Stimulated activated CD8-positive, alpha-beta memory T cell treated with anti-CD3 and anti-CD28 coated beads, Interleukin-15, amount 100 ng/mL, for 24 hours (primary cell): ENCODE results near the gene ZBTB3.
"Not testable (repeated sequence)": the region's sequence is repeated elsewhere in the genome, so short reads cannot be mapped to it uniquely, and the experiment has no call there.

ENCODE experiments used
- DNase-seq: peaks from one replicate; pipeline ENCODE4 v3.0.0-alpha.2; 2020; ENCODE audit warnings: low read depth

Gene ZBTB3

DNA sequence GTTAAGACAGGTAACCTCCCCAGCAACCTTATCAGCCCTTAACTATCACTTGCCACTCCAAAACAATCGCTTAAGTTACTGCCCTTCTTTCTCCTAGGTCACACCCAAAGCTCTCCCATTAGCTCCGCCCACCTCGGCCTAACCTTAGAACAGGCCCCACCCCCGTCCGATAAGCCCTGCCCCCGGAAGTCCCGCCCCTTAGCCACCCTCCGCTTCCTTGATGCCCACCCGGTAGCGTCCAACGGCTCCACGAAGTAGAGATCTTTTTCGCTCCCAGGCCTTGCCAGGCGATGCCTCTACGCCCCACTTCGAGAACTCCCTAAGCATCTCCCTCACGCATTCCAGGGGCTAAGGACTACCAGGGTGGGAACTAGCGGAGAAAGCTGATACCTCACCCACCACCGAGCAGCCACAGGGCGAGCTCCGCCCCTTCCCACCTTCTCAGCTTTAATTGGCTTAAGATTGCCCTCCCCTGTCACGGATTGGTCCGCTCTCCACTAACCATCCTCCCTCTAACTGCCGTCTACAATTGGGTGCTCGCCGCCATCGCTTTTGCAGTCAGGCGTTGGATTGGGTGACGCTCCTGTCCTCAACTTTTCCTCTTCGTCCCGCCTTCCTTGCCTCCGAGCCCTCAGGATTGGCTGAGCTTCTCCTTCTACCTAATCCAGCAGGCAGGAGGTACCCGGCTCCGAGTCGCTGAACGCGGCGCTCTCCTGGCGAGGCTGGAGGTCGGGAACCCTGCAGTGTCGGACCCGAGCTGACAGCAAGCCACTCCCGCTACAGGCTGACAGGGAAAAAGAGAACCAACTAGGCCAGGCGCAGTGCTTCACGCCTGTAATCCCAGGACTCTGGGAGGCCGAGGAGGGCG, at the start of gene ZBTB3:
TSS of gene ZBTB3 (minus strand) at position 425 of the 868 bp plus-strand sequence. CDS start 496 bp downstream, outside the sequence.
- DNase-seq = peak; percentile 92

- no peak for DNase-seq
Measured at GRCh38 chr11:62801071-62801470, 47.1 kb upstream of the ZBTB3 start.

GRCh38 chr11:62799486-62799885, 45.5 kb upstream of the ZBTB3 start:
- DNase-seq = no peak

DNA sequence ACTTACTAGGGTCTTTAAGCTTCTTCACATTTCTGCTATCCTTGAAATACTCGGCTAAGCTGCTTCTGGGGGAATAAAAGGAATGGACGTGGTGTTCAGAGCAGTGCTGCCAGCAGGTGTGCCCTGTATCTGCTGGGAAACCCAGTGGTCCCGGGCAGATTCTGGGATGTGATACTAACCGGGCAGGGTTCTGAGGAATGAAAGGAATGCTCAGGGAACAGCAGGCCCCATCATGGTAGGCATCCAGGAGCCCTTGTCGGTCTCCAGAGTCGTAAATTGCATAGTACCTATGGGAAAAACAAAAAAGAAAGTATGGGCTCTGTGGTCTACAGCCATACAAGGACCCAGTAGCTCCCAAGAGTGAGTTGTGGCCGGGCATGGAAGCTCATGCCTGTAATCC, 42.3 kb upstream of the ZBTB3 start:
- no peak for DNase-seq

GRCh38 chr11:62794201-62794775, 40.3 kb upstream of the ZBTB3 start:
- DNase-seq = no peak

DNA sequence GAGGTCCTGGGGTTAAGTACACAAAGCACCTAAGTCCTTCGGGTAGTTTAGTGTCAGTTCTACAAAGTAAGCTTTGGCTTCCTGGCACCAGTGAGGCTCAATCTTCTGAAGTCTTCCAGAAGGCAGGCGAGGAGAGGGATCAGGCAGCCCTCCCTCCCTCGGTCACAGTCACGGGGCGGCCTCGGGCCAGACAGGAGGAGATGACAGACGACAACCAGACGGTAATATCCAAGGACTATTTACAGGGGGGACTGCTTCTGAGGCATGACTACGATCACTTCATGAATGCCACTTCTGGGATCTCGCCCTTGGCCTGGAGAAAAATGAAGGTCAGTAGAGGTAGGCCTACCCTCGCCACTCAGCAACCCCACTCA, 38.2 kb upstream of the ZBTB3 start:
- no peak for DNase-seq

DNA sequence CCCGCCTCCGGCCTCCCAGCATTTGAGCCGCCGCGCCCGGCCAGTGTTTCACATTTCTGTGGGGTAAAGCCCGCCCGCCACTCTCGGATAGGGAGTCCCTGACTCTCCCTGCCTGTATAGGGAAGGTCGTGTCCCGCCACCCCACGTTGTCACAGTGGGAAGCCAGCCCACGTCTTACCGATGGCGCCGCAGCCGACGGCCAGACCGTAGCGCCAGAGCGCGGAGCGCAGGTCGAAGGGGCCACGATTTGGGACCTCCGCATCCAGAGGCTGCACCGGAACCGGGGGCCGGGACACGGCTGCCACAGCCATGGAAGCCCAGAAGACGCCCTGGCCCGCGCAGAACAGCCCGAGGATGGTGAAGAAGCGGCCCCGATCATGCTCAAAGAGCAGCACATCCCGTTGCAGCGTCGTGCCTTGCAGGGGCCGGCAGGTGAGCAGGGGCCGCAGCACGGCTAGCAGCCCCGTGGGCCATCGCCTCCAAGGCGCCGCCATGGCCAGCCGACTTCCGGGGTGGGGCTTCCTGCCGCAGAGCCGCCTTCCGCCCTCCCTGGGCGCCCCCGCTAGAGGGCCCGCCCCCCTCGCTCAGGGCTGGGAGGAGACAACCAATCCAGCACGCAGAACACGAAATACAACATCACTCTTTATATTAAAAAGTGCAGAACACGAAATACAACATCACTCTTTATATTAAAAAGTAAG, 37.7 kb upstream of the ZBTB3 start, which contains the start of gene TMEM223:
TSS of gene TMEM223 (minus strand) at position 506 of the 701 bp plus-strand sequence. CDS start at position 494, 12 bp downstream.
- peak; percentile 78 for DNase-seq

DNA sequence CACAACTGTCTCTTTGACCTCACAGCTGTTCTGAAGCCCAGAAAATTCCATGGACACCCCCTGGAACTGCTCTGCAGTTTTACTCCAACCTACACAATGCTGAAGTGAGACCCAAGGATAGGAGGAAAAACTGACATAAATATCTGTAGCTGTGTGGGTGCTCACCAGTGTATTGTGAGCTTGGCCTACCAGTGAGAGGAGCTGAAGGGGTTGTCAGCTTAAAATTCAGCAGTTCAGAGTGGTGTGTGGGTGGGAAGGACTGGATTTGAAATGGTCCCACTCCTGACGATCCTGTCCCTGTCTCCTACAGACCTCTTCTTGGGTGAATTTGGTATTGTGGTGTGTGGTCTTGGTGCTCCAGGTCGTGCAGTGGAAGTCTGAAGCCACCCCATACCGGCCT, 35.6 kb upstream of the ZBTB3 start:
- no peak for DNase-seq

DNA sequence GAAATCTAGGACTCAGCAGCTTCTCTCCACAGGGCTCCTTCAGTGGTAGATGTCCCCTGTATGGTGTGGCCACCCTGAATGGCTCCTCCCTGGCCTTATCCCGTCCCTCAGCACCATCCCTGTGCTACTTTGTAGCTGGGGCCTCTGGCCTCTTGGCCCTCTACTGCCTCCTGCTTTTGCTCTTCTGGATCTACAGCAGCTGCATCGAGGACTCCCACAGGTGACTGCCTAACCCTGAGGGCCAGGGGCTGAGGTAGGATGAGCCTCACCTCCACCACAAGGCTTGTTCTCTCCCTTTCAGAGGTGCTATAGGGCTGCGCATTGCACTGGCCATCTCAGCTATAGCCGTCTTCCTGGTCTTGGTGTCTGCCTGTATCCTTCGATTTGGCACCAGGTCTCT, 35.0 kb upstream of the ZBTB3 start:
- DNase-seq = no peak

DNA sequence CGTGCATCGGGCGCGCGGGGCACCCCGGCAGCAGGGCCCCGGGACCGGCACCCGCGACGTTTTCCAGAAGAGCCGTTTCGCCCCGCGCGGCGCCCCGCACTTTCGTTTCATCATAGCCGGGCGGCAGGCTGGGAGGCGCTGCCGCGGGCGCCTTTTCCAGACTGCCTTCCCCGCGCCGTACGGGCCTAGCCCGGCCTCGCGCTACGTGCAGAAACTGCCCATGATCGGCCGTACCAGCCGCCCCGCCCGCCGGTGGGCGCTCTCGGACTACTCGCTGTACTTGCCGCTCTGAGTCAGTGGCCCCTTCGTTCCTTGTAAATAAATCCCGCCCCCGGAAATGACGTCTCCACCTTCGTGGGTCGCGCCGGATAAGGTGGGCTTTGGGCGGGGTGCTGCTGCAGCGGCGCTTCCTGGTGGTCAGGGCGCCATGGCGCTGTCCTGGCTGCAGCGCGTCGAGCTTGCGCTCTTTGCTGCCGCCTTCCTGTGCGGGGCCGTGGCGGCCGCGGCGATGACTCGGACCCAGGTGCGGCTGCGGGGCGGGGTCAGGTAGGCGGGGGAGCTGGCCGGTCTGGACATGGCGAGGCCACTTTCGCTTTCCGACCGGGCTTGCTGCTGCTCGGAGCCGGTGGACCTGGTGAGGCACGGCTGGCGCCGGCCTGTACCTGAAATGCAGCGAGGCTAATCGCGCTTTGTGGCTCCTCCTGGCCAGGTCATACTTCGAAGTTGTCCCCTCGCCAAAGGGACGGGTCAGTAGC, 33.2 kb upstream of the ZBTB3 start, which contains the start of gene TMEM179B:
TSS of gene TMEM179B (plus strand) at position 398 of the 755 bp plus-strand sequence. CDS start at position 428, 30 bp downstream.
- peak; percentile 97 for DNase-seq

- DNase-seq = peak; percentile 70
Measured at GRCh38 chr11:62786318-62787004, 32.5 kb upstream of the ZBTB3 start.

- no peak for DNase-seq
Measured at GRCh38 chr11:62782753-62783152, 28.8 kb upstream of the ZBTB3 start.

DNA sequence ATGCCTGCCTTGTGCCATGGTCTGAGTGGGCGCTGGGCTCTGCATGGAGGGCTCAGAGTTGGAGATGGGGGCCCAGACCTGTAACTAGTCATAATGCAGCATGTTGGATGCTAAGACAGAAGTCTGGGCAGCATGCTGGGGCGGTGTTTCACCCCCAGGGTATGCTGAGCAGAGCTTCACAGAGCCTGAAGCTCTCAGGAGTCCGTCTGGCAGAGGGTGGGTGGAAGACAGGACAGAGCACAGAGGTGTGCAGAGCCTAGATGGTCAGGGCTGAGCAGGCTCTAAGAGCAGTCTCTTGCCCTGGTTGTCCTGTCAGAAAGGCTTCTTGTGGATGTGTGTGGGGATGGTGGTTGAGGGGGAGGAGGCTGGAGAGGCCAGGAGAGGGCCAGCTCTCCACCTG, 24.5 kb upstream of the ZBTB3 start:
- no peak for DNase-seq

- no peak for DNase-seq
Measured at GRCh38 chr11:62777389-62777788, 23.4 kb upstream of the ZBTB3 start.

DNA sequence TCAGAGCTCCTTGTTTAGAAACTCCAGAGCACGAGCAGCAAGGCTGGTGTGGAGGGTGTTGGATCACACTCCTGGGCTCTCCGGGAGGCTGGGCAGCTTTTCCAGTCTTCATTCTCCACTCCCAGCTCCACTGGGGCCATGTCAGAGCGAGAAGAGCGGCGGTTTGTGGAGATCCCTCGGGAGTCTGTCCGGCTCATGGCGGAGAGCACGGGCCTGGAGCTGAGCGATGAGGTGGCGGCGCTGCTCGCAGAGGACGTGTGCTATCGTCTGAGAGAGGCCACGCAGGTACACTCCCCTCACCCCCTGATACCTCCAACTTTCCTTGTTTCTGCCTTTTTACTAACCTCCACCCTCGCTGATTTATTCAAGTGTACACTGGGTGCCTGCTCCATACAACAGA, 21.7 kb upstream of the ZBTB3 start:
- DNase-seq = no peak

DNA sequence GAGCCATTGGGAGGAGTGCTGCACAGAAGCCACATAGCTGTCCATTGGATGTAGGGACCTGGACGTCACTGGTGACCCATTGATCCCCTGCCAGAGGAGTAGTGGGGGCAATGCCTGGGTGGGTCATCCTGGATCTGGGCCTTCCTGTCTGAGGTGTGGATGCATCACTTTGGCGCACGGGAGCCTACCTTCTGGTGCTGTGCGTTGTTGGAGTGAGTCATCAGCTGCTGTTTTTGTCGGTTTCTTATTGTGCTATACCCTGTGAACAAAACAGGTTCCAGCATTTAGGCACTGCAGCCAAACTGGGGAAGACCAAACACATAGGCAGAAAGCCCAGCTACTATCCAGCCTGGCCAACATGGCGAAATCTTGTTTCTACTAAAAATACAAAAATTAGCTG, 20.4 kb upstream of the ZBTB3 start:
- no peak for DNase-seq

DNA sequence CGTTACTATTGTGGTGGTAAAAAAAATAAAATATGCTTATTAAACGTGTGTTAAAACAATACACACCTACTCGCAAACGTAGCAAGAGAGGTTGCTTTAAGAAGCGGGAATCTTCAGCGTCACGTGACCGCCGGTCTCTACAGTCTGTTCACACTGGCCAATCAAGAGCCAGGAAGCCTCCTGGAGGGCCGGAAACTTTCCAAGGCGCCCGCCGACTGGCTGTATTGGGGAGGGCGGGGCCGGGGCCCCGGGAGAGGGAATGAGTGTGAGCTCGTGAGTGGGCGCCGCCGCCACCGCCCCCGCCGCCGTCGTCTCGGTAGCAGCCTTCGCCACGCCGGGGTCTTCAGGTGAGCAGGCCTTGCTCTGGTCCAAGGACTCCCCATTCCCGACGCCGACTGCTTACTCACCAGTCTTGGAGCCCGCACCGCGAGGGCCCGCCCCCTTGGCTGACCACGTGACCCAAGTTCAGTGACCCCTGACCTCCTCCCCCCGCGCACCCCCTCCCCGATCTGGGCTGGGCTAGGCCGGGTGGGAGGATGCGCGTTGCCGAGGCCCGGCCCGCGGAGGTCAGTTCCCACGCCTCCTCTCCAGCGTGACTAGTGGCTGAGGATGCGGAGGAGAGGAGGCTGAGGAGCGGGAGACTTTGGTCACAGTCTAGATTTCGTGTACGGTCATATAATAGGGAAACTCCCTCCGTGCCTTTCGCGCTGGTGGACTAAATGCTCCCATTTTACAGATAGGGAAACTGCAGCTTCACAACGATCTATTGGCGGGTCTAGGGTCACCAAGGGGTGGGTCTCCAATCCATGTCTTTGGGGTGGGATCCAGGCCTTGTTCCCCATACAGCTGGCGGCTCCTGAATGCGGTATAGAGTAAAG, 17.4 kb upstream of the ZBTB3 start, which contains the start of gene TAF6L:
TSS of gene TAF6L (plus strand) at position 253 of the 878 bp plus-strand sequence. CDS start 4,388 bp downstream, outside the sequence.
- peak; percentile 79 for DNase-seq

DNA sequence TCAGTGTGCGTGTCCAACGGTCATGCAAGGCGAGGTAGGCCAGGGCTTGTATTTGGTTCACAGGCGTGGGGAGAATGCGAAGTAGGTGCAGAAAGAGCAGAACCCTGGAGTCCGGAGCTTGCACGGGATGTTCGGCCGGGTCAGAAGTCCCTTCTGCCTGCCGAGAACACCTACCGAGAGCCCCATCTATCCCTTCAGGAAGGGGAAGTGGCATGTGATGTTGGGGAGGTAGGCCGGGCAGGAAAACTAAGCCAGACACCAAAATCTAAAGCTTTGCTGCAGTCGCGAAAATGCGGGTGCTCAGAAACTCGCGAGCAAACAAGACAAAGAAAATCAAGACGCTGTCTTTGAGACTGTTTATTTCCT, 16.8 kb upstream of the ZBTB3 start:
- no peak for DNase-seq

DNA sequence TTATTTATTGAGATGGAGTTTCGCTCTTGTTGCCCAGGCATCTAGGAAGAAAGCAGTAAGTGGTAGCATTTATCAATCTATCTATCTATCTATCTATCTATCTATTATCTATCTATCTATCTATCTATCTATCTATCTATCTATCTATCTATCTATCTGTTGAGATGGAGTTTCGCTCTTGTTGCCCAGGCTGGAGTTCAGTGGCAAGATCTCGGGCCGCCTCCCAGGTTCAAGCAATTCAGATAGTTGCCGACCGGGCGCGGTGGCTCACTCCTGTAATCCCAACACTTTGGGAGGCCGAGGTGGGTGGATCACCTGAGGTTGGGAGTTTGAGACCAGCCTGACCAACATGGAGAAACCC, 6.9 kb upstream of the ZBTB3 start:
- not testable (repeated sequence) for DNase-seq
